Activated T-helper 17 cell treated with anti-CD3 and anti-CD28 coated beads, Interleukin-2, amount 50 U/mL, for 72 hours (primary cell): ENCODE data around the gene COPRS. TPM values are rescaled to one million over a fixed set of nuclear protein-coding genes. Genes with fewer than 3 reads are reported as not detected.

ENCODE experiments used
- ATAC-seq: fragments of 150-1000 bp; cut with Tn5 transposase; replicated peaks from 2 replicates; pipeline ENCODE4 v1.10.0; 2021; ENCODE audit warnings: mild to moderate bottlenecking, moderate library complexity
- H3K27ac Mint-ChIP-seq: one replicate; pipeline ENCODE4 v1.8.0; 2022; ENCODE audit warnings: mixed read lengths
- H3K27me3 Mint-ChIP-seq: one replicate; pipeline ENCODE4 v1.8.0; 2022; ENCODE audit warnings: mixed read lengths
- H3K36me3 Mint-ChIP-seq: one replicate; pipeline ENCODE4 v1.8.0; 2022; ENCODE audit warnings: low read depth, mild to moderate bottlenecking, mixed read lengths
- H3K4me1 Mint-ChIP-seq: one replicate; pipeline ENCODE4 v1.8.0; 2022; ENCODE audit warnings: mixed read lengths
- H3K4me3 Mint-ChIP-seq: one replicate; pipeline ENCODE4 v1.8.0; 2022; ENCODE audit warnings: mild to moderate bottlenecking, mixed read lengths
- H3K9me3 Mint-ChIP-seq: one replicate; pipeline ENCODE4 v1.8.0; 2022; ENCODE audit warnings: mixed read lengths
- total RNA-seq, 2 donors: library from RNA; stranded (reverse); gene quantifications; one replicate each; pipeline ENCODE4 v1.2.3, GENCODE V29; 2022

Gene COPRS
- total RNA-seq, 2 donors from 2014 or later, result 29.5 to 41.6 TPM

DNA sequence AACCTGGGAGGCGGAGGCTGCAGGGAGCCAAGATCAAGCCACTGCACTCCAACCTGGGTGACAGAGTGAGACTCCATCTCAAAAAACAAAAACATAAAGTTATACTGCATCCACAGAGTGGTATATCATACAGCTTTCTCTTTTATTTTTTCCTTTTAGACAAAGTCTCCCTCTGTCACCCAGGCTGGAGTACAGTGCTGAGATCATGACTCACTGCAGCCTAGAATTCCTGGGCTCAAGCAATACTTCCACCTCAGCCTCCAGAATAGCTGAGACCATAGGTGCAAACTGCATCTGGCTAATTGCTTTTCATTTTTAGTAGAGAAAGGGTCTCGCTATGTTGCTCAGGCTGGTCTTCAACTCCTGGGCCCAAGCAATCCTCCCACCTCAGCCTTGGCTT is 10.0 kb upstream of the COPRS start:
- H3K27me3 Mint-ChIP-seq, result no peaks in the 10 kb centered on the region
- peaks cover 100% of the 10 kb centered on the region for H3K36me3 Mint-ChIP-seq
- no peak overlapping the region for H3K27ac Mint-ChIP-seq
- no peak overlapping the region for H3K4me3 Mint-ChIP-seq
- H3K9me3 Mint-ChIP-seq, result no peaks in the 10 kb centered on the region
- no peaks in the 10 kb centered on the region for H3K4me1 Mint-ChIP-seq
- ATAC-seq, result no peak

DNA sequence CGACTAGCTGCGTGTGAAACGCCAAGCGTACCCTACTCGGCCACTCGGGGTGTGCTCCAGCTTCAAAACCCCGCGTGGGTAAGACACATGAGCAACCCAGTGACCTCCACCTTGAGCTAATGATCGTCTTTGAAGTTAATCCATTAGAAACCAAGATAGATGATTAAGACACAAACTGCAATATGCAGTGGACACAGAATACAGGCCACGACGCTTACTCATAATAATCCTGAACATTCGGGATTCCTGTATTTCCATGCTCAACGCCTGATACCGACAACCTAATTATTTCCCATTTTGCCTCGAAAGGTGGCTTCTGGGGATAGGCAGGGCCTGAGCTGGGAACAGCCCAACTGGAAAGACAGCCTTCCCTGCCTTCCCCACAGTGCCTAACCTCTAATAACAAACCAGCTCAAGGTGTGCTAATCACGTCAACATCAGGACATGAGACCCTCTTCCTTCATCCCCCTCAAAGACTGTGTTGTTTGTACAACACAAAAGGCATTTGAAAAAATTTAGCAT is 504 bp upstream of the COPRS start:
- Mint-ChIP-seq H3K36me3 (peaks cover 44% of the 10 kb centered on the region), H3K4me1 (peaks cover 12% of the 10 kb centered on the region), H3K9me3 (no peaks in the 10 kb centered on the region), H3K27ac (no peak overlapping the region), H3K4me3 (peak overlapping the region; percentile 60), H3K27me3 (no peaks in the 10 kb centered on the region)
- no peak for ATAC-seq

DNA sequence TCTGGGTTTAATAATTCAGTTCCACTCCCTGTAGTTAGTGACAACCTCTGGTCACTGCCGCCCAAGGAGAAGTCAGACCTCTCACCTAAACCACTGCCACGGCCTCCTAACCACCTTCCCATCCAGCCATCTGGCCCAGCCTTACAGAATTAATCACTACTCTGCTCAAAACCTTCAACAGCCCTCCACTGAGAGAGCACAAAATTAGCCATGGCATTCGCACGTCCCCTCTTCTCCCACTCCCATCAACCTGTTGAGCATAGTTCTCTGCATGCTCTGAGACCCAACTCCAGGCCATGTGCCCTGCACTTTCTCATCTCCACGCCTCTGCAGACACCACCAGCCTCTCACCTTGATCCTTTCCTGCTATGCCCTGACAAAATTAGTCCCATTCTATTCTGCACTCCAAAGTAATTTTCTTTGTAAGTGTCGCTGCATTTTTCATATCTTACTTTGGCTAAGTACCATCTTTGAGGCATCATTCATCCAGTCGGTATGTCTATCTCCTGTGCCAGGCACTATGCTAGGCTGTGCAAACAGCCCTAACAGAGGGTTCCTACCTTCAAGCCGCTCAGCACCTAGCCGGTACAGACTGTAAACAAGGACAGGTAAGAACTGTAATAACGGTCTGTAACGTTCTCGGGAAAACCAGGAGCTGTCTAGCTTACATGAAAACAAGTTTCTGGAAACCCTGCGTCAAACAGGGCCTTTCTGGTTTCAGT is 963 bp downstream of the COPRS start:
- peak; percentile 44 for ATAC-seq
- H3K4me1 Mint-ChIP-seq, result peaks cover 12% of the 10 kb centered on the region
- H3K9me3 Mint-ChIP-seq, result no peaks in the 10 kb centered on the region

DNA sequence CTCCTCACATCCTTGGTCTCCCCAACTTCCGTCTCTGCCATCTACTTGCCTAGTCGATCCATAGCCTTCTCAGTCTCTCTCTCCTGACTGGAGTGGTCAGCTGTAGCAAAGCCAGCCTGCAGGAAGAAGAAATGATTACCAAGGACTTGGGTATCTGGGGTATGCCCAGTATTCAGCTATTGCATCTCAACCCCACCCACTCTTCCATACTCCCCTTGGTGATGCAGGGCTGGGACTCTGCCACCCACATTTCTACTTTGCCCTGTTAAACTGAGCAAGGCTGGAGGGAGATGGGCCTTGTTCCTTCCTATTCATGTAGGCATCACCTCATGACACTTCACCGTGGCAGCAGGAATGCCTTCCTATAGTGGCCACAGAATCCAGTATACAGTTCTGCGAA is 2.3 kb downstream of the COPRS start:
- no peak overlapping the region for H3K4me3 Mint-ChIP-seq
- ATAC-seq, result no peak
- no peaks in the 10 kb centered on the region for H3K9me3 Mint-ChIP-seq
- H3K4me1 Mint-ChIP-seq, result peaks cover 12% of the 10 kb centered on the region
- H3K27ac Mint-ChIP-seq, result no peak overlapping the region
- no peaks in the 10 kb centered on the region for H3K27me3 Mint-ChIP-seq
- peaks cover 31% of the 10 kb centered on the region for H3K36me3 Mint-ChIP-seq

More for the DNA sequence above, 963 bp downstream of the COPRS start:
- Mint-ChIP-seq H3K36me3 (peaks cover 32% of the 10 kb centered on the region), H3K27ac (peak overlapping the region; percentile 74), H3K4me3 (peak overlapping the region; percentile 79), H3K27me3 (no peaks in the 10 kb centered on the region)

DNA sequence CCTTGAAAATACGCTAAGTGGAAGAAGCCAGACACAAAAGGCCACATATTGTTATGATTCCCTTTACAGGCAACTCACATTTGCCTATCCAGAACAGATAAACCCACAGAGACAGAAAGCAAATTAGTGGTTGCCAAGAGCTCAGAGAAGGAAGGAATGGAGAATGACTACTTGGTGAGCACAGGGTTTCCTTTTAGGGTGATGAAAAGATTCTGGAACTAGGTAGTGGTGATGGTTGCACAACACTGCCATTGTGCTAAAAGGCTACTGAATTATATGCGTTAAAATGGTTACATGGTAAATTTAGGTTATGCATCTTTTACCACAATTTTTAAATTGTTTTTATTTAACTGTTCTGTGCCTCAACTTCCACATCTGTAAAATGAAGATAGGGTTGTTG is 4.4 kb downstream of the COPRS start:
- Mint-ChIP-seq H3K9me3 (no peaks in the 10 kb centered on the region), H3K4me1 (peaks cover 12% of the 10 kb centered on the region), H3K27me3 (no peaks in the 10 kb centered on the region), H3K36me3 (peaks cover 27% of the 10 kb centered on the region), H3K27ac (no peak overlapping the region), H3K4me3 (no peak overlapping the region)
- ATAC-seq, result no peak

DNA sequence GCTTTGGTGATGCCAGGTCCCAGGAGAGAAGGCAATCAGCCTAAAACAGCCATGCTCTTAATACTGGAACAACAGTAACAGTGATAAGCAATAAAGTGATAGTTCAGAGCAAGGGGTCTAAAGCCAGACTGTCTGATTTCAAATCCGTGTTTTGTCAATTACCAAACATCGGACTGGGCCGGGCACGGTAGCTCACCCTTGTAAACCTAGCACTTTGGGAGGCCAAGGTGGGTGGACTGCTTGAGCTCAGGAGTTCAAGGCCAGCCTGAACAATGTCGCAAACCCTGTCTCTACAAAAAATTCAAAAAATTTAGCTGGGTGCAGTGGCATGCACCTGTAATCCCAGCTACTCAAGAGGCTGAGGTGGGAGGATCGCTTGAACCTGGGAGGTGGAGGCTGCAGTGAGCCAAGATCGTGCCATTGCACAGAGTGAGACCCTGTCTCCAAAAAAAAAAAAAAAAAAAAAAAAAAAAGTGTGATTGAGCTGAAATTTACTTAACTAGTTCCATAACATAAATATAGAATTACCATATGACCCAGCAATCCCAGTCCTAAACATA is 5.1 kb downstream of the COPRS start:
- no peak overlapping the region for H3K4me3 Mint-ChIP-seq
- H3K4me1 Mint-ChIP-seq, result peaks cover 12% of the 10 kb centered on the region
- peaks cover 27% of the 10 kb centered on the region for H3K36me3 Mint-ChIP-seq
- no peak overlapping the region for H3K27ac Mint-ChIP-seq
- no peak for ATAC-seq
- H3K9me3 Mint-ChIP-seq, result no peaks in the 10 kb centered on the region
- H3K27me3 Mint-ChIP-seq, result no peaks in the 10 kb centered on the region

DNA sequence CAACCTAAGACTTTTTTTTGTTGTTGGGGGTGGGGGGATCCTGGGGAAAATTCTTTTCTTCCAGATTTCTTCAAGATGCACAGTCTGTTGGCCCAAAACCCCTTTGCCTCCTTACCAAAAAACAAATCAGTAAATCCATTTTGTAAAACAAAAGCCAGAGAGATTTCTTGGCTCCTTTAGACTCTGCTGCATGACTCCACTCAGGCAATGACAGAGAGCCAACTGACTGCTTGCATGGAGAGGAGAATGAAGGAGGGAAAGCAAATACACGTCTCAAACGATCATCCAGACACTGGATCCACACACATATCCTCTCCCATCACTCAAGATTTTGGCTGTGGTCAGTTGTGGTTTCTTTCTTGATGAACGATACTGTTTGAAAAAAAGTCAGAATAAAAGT is 13.8 kb downstream of the COPRS start:
- no peak for ATAC-seq
- H3K36me3 Mint-ChIP-seq, result no peaks in the 10 kb centered on the region
- peaks cover 1% of the 10 kb centered on the region for H3K27me3 Mint-ChIP-seq
- H3K4me3 Mint-ChIP-seq, result no peak overlapping the region
- H3K9me3 Mint-ChIP-seq, result no peaks in the 10 kb centered on the region
- H3K4me1 Mint-ChIP-seq, result no peaks in the 10 kb centered on the region
- no peak overlapping the region for H3K27ac Mint-ChIP-seq

DNA sequence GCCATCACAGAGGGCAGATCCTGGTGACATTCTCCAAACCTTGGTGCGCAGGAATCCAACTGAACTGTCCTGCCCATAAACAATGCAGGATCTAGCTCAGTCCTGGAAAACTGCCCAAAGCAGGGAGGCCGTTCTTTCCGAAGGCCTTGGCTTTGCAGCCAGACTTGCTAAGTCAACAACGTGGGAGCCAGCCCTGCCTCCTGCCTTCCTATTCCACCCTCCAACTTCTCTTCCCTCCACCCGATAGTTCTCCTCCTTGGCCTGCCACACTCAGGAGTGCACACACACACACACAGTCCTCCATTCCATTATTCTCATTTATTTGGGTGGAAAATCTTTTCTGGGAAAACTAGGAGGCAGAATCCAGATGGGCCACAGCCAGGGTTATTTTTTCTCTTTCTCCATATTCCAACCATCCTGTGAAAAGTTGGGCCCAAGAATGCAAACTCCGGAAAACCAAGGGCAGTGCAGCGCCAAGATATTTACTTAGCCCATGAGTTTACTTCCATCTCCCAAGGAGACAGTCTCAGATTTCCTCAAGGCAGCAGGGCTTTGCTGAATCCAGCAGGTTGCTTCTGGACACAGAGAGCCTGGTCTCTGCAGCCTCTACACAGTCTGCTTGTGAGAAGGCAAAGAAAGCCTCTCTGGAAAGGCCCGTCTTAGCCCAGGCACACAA is 15.8 kb downstream of the COPRS start:
- no peak overlapping the region for H3K27ac Mint-ChIP-seq
- no peaks in the 10 kb centered on the region for H3K36me3 Mint-ChIP-seq
- peaks cover 4% of the 10 kb centered on the region for H3K27me3 Mint-ChIP-seq
- no peaks in the 10 kb centered on the region for H3K9me3 Mint-ChIP-seq
- H3K4me3 Mint-ChIP-seq, result no peak overlapping the region
- ATAC-seq, result no peak
- no peaks in the 10 kb centered on the region for H3K4me1 Mint-ChIP-seq

DNA sequence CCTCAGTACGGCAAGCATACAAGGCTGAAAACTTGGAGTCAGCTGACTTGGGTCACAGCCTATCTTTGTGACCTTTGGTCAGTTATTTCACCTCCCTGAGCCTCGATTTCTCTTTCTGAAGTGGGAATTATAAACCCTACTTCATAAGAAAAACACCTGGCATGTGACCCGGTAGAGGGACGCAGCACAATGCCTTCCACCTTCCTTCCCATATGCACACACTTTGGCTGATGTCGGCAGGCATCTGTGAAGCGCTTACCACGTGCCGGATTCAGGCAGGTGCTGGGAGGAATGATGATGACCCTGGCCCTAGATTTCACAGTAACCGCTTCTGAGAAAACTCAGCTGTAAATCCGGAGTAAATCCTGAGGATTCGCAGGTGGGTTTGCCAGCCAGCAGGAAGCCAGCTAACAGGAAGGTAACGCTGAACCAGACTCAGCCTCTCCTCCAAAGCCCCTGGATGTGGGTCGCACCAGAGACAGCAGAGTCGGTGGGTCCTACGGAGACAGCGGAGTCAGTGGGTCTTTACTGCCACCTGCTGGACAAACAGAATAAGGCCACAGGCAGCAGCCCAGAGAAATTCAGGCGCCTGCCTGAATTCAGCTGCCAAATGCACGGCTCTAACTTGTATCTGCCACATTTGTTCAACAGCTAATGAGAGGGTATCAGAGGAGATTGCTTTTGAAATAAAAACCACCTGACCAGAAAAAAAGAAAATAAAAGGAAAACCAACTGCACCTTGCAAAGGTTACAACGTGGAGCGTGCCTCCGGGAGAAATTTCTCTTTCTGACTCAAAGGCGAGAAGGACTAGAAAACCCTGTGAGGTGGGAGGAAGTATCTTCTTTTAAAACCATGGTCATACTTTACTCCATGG is 16.6 kb downstream of the COPRS start:
- peak; percentile 88 for ATAC-seq
- no peak overlapping the region for H3K27ac Mint-ChIP-seq
- peaks cover 8% of the 10 kb centered on the region for H3K27me3 Mint-ChIP-seq
- H3K36me3 Mint-ChIP-seq, result no peaks in the 10 kb centered on the region
- no peaks in the 10 kb centered on the region for H3K4me1 Mint-ChIP-seq
- H3K4me3 Mint-ChIP-seq, result no peak overlapping the region
- H3K9me3 Mint-ChIP-seq, result no peaks in the 10 kb centered on the region

DNA sequence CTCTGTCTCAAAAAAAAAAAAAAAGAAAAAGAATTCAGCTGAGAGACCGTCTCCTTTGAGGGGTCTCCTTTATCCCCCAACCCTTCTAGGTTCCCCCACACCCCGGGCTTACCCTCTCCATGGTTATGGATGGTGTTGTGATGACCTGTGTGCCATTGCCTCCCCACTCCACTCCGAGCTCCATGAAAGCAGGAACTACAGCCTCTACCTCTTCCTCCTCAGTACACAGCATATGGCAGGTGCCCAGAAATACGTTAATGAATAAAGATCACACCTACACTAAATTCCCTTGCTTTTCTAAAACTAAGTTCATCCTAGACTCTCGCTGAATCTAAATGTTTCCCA is 17.2 kb downstream of the COPRS start:
- Mint-ChIP-seq H3K36me3 (no peaks in the 10 kb centered on the region), H3K4me1 (no peaks in the 10 kb centered on the region), H3K4me3 (no peak overlapping the region), H3K27ac (no peak overlapping the region), H3K9me3 (no peaks in the 10 kb centered on the region), H3K27me3 (peaks cover 8% of the 10 kb centered on the region)
- ATAC-seq, result no peak

DNA sequence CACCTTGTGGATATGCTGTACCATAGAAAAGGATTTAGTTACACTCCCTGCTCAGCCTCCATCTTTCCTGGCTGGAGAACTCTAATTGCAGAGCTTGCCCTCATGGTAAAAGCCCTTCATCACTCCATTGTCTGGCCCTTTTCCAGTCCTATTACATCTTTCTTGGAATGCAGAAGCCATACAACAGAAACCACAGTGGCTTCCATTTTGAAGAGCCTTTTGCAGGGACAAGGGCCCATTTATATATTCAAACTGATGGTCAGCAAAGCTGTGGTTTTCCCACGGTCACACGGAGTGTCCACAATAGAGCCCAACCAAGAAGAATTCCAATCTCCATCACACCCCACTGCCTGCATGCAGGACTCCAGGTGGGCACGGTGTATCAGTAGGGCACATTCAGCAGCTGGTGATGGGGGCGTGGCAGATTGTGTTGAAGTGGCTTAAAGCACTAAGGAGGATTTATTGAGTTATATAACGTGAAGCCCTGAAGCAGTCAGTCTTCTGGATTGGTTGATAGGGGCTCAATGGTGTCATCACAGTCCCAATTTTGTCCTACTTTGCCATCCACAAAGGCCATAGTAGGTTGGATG is 20.3 kb downstream of the COPRS start:
- peaks cover 10% of the 10 kb centered on the region for H3K27me3 Mint-ChIP-seq
- H3K4me1 Mint-ChIP-seq, result no peaks in the 10 kb centered on the region
- H3K36me3 Mint-ChIP-seq, result no peaks in the 10 kb centered on the region
- ATAC-seq, result no peak
- H3K9me3 Mint-ChIP-seq, result no peaks in the 10 kb centered on the region
- no peak overlapping the region for H3K27ac Mint-ChIP-seq
- no peak overlapping the region for H3K4me3 Mint-ChIP-seq

DNA sequence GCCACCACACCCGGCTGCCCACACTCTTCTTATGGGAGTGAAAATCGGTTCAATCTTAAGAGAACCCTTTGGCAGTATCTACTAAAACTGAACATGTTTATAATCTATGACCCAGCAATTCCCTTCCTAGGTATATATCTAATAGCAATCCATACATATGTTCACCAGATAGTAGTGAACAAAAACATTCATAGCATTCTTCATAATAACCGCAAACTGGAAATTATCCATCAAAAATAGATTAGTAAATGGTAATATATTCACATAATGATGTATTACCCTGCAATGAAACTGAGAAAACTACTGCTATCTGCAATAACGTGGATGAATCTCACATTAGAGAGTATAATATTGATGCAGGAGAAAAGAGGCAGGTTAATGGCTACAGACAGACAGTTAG is 23.1 kb downstream of the COPRS start:
- no peak overlapping the region for H3K4me3 Mint-ChIP-seq
- H3K36me3 Mint-ChIP-seq, result no peaks in the 10 kb centered on the region
- no peak for ATAC-seq
- no peaks in the 10 kb centered on the region for H3K9me3 Mint-ChIP-seq
- no peaks in the 10 kb centered on the region for H3K4me1 Mint-ChIP-seq
- H3K27me3 Mint-ChIP-seq, result peaks cover 10% of the 10 kb centered on the region
- H3K27ac Mint-ChIP-seq, result no peak overlapping the region

DNA sequence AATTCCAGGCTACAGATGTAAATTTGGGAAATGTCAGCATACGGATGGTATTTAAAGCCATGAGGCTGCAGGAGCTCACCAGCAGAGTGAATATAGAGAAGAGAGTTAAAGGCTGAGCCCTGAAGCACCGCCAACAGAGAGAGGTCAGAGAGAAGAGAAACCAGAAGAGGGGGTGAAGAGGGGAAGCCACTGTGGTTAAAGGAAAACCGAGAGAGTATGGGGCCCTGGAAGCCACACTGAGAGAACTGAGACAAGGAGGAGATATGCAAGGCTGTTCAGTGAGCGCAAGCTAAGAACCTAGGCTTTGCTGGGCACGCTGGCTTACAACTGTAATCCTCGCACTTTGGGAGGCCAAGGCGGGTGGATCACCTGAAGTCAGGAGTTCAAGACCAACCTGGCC is 24.6 kb downstream of the COPRS start:
- Mint-ChIP-seq H3K4me1 (no peaks in the 10 kb centered on the region), H3K27me3 (peaks cover 7% of the 10 kb centered on the region), H3K4me3 (no peak overlapping the region), H3K36me3 (no peaks in the 10 kb centered on the region), H3K9me3 (no peaks in the 10 kb centered on the region), H3K27ac (no peak overlapping the region)
- ATAC-seq, result peak; percentile 62

DNA sequence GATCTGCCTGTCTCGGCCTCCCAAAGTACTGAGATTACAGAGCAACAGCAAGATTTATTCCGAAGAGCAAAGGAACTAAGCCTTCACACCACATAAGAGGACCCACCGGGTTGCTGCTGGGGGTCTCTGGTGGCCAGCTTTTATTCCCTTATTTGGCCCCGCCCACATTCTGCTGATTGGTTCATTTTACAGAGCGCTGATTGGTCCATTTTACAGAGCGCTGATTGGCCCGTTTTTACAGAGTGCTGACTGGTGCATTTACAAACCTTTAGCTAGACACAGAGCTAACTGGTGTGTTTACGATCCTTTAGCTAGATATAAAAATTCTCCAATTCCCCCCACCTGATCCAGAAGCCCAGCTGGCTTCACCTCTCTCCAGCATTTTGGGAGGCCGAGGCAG is 26.3 kb downstream of the COPRS start:
- Mint-ChIP-seq H3K27ac (no peak overlapping the region), H3K27me3 (peaks cover 8% of the 10 kb centered on the region), H3K9me3 (no peaks in the 10 kb centered on the region), H3K4me1 (no peaks in the 10 kb centered on the region), H3K36me3 (no peaks in the 10 kb centered on the region), H3K4me3 (no peak overlapping the region)
- ATAC-seq, result no peak
